Measurements from ENCODE around the gene GALNT13. TPM values are rescaled to one million over a fixed set of nuclear protein-coding genes. Genes with fewer than 3 reads are reported as not detected.

Gene GALNT13
- total RNA-seq, 4 donors from 2014 or later, result 0.16 to 11.9 (median 1.3) TPM

DNA sequence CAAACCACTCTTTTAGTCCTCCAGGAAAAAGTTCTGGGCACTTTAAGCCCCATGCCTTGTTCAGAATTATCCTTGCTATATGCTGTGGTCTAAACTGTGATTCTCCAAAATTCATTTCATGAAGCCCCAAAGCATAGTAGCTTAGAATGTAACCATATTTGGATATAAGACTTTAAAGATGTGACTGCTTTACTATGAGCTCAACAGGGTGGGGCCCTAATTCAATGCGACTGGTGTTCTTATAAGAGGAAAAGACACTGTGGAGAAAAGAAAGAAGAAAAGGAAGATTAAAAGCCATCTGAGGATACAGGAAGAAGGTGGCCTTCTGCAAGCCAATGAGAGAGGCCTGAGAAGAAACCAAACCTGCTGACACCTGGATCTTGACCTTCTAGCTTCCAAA, 174.8 kb downstream of the GALNT13 start:
- WGBS, 2 donors (ENCODE audit: low coverage in 1 of 2), result 88% methylated on average over 1 of the region's 1 CpG; no CpG with 5 or more reads in 1 of the 2 donors
- H3K27ac ChIP-seq, result no peak overlapping the region
- H3K27me3 ChIP-seq, result no peaks in the 10 kb centered on the region
- no peak for ATAC-seq
- H3K9me3 ChIP-seq, result no peaks in the 10 kb centered on the region
- H3K4me3 ChIP-seq, result no peak overlapping the region
- H3K4me1 ChIP-seq, result no peaks in the 10 kb centered on the region
- H3K36me3 ChIP-seq, result no peaks in the 10 kb centered on the region
- TF ChIP-seq EP300 (IDR thresholded peaks at IDR 0.05), result no peak
- no peak for TF ChIP-seq POLR2AphosphoS5 (IDR thresholded peaks at IDR 0.05)
- TF ChIP-seq, protein P1, sequence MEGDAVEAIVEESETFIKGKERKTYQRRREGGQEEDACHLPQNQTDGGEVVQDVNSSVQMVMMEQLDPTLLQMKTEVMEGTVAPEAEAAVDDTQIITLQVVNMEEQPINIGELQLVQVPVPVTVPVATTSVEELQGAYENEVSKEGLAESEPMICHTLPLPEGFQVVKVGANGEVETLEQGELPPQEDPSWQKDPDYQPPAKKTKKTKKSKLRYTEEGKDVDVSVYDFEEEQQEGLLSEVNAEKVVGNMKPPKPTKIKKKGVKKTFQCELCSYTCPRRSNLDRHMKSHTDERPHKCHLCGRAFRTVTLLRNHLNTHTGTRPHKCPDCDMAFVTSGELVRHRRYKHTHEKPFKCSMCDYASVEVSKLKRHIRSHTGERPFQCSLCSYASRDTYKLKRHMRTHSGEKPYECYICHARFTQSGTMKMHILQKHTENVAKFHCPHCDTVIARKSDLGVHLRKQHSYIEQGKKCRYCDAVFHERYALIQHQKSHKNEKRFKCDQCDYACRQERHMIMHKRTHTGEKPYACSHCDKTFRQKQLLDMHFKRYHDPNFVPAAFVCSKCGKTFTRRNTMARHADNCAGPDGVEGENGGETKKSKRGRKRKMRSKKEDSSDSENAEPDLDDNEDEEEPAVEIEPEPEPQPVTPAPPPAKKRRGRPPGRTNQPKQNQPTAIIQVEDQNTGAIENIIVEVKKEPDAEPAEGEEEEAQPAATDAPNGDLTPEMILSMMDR (IDR thresholded peaks at IDR 0.05), result no peak
- no peak for TF ChIP-seq POLR2A (IDR thresholded peaks at IDR 0.05)

DNA sequence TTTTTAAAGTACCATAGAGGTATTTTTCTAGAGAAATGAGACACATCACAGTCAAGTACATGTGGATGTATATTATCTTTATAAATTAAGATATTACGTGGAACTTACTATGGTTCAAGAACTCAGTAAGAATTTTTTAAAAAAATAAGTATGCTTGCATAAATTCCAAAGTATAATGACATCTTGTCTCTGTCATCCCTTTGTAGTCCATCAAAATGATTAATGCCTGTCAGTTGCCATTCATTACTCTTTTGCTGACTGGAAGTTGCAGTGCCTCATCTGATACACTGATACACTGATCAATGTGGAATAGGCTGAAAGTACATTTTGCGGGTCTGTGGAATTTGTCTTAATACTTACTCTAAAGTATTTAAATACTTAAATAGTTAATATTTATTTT, 177.2 kb downstream of the GALNT13 start:
- H3K4me3 ChIP-seq, result no peak overlapping the region
- WGBS, 2 donors (ENCODE audit: low coverage in 1 of 2), result 92 to 95% methylated on average over 2 of the region's 2 CpGs
- no peaks in the 10 kb centered on the region for H3K27me3 ChIP-seq
- no peaks in the 10 kb centered on the region for H3K9me3 ChIP-seq
- H3K36me3 ChIP-seq, result no peaks in the 10 kb centered on the region
- H3K27ac ChIP-seq, result no peak overlapping the region
- TF ChIP-seq EP300 (IDR thresholded peaks at IDR 0.05) (no peak), POLR2A (IDR thresholded peaks at IDR 0.05) (no peak), POLR2AphosphoS5 (IDR thresholded peaks at IDR 0.05) (no peak)
- TF ChIP-seq, protein P1 (IDR thresholded peaks at IDR 0.05), result no peak
- ATAC-seq, result no peak
- H3K4me1 ChIP-seq, result no peaks in the 10 kb centered on the region

DNA sequence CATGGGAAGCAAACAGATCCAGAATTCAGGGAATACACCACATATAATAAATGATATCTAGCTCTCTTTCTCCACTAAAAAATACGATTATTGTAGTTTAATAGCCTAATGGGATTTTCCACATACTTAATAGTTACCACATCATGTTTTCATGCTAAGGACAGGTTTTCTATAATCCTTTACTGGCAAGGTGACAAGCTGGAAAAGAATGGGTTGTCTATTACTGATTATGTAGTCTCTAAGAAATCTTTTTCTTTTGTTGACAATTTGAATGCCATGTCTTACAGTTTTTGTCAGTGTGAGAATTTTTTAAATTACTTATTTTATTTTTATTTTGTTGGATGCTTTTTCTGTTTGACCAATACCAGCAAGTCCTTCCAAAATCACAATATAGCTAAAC, 177.8 kb downstream of the GALNT13 start:
- no peaks in the 10 kb centered on the region for H3K36me3 ChIP-seq
- 48 to 50% methylated on average over 1 of the region's 1 CpG for WGBS, 2 donors (ENCODE audit: low coverage in 1 of 2)
- no peak for ATAC-seq
- H3K4me3 ChIP-seq, result no peak overlapping the region
- H3K27me3 ChIP-seq, result no peaks in the 10 kb centered on the region
- no peak for TF ChIP-seq POLR2AphosphoS5 (IDR thresholded peaks at IDR 0.05)
- TF ChIP-seq, protein P1 (IDR thresholded peaks at IDR 0.05), result no peak
- TF ChIP-seq POLR2A (IDR thresholded peaks at IDR 0.05), result no peak
- TF ChIP-seq EP300 (IDR thresholded peaks at IDR 0.05), result no peak
- H3K27ac ChIP-seq, result no peak overlapping the region
- no peaks in the 10 kb centered on the region for H3K4me1 ChIP-seq
- no peaks in the 10 kb centered on the region for H3K9me3 ChIP-seq

DNA sequence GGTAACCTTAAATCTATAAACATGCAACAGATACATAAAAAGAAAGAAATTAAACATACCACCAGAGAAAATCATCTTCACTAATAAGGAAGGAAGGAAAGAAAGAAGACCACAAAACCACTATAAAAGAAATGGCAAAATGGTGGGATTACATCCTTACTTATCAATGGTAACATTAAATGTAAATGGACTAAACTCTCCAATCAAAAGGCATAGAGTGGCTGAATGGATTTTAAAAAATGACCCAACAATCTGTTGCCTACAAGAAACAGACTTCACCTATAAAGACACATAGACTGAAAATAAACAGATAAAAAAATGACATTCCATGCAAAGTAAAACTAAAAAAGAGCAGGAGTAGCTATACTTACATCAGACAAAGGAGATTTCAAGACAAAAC, 195.4 kb downstream of the GALNT13 start:
- no peak for TF ChIP-seq EP300 (IDR thresholded peaks at IDR 0.05)
- TF ChIP-seq, protein P1 (IDR thresholded peaks at IDR 0.05), result no peak
- TF ChIP-seq POLR2AphosphoS5 (IDR thresholded peaks at IDR 0.05), result no peak
- no peak for TF ChIP-seq POLR2A (IDR thresholded peaks at IDR 0.05)
- H3K9me3 ChIP-seq, result peaks cover 0 to 11% (median 0%) of the 10 kb centered on the region in 3 donors
- no peak overlapping the region for H3K27ac ChIP-seq
- no peak overlapping the region for H3K4me3 ChIP-seq
- H3K4me1 ChIP-seq, result no peaks in the 10 kb centered on the region
- H3K36me3 ChIP-seq, result no peaks in the 10 kb centered on the region
- no peaks in the 10 kb centered on the region for H3K27me3 ChIP-seq
- no peak for ATAC-seq

DNA sequence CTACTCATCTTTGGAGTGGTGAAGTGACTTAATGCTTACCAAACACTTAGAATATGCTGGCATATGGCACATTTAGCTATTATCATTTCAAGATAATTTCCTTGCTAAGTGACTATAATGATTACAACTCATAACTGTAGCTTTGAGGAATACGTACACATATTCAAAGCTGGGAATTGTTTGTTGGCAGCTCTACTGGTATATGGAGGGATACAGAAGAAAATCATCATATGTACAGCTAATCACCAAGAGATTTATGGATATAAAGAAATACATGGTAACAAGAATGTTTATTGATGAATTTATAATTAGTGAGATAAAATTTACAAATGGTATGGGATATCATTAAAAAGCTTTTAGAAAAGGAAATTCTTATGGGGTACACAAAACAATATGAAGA, 207.2 kb downstream of the GALNT13 start:
- no peaks in the 10 kb centered on the region for H3K27me3 ChIP-seq
- 58 to 67% methylated on average over 1 of the region's 1 CpG for WGBS, 2 donors (ENCODE audit: low coverage in 1 of 2)

More for the DNA sequence above, 207.2 kb downstream of the GALNT13 start:
- Histone ChIP-seq H3K36me3 (no peaks in the 10 kb centered on the region), H3K9me3 (no peaks in the 10 kb centered on the region), H3K27ac (no peak overlapping the region), H3K4me3 (no peak overlapping the region), H3K4me1 (no peaks in the 10 kb centered on the region)
- no peak for ATAC-seq
- TF ChIP-seq, protein P1 (IDR thresholded peaks at IDR 0.05), result no peak
- TF ChIP-seq POLR2A (IDR thresholded peaks at IDR 0.05), result no peak
- TF ChIP-seq POLR2AphosphoS5 (IDR thresholded peaks at IDR 0.05), result no peak

Measured in gastroesophageal sphincter (tissue), 4 donors.